ENCODE data around the gene HEATR5B. TPM values are rescaled to one million over a fixed set of nuclear protein-coding genes. Genes with fewer than 3 reads are reported as not detected.
"Not testable (repeated sequence)": the region's sequence is repeated elsewhere in the genome, so short reads cannot be mapped to it uniquely, and the experiment has no call there.

Gene HEATR5B
- total RNA-seq, 1 experiment from 2014 or later: 8.2 TPM

DNA sequence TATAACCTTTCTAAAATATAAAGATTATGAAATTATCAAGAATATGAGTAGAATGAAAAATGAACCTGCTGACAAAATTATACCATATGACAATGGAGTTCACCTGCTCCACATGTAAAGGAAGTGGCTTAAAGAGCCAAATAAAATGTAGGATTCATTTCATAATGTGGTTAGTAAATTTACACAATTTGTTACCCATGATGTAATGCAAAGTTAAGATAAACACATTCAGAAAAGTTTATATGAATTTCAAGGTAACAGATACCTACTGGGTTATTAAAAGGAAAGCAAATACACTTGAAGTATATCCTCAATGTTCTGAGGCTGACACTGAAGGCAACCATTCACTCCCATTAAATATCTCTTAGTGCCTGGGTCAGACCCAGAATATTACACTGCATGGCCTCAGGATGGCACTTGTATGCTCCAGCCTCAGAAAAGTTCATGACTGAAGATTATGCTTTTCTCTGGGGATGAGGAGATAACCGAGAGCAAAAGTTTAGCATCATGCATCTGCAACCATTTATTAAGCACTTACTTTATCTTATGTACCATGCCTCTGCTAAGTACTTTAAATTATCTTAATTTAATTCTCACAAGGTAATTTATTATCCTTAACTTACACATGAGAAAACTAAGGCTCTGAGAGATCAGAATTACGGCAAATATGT lies 124.0 kb downstream of the HEATR5B start:
- DNase-seq (ENCODE audit: low spot score): no peak
- in situ Hi-C loops (cut with HindIII; ENCODE audit: low sequenced_read_pairs): no loop called here

DNA sequence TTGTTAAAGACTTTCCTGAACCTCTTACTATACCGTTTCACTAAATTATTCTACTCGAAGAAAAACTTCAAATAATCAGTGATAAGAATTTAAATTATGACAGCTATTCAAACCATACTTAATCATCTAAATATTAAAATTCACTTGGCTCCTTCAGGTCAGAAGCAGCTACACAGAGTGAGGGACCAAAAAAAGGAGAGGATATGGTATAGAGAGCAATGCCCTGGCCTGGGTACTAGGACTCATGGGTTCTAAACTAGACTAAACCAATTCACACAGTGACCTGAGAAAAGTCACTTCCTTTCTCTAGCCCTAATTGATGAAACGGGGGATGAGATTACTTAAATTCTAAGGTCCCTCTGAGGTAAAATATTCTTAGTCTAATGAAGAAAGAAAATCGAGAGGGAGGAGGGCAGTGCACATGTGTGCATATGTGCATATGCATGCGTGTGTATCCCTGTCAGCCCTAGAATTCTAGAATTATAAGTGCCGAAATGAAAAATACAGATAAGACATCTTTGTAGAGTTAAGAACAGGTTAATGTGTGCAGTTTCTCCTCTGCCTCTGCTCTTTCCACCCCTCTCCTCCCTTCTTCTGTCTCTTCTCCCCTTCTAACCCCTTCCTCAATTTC lies 129.1 kb downstream of the HEATR5B start:
- in situ Hi-C loops (cut with HindIII; ENCODE audit: low sequenced_read_pairs): no loop called here
- no peak for DNase-seq (ENCODE audit: low spot score)

DNA sequence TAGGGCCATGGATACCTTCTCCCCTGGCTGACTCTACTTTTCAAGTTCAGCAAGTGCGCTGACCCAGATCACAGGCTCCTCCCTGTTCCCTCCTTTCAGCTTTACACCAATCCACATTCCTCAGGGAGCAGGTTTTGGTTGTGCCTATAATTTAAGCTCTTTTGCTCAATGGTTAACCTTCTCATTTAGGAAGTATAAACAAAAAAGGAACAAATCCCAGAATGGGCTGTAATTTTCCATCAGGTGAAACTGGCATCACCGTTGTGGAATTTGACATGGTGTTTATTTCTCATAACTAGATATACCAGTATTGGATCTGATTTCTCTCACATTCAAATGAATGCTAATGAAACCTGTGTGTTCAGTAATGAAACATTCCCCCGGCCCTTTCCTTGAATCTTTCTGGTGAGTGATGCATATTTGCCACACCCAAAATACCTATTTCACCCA lies 131.4 kb downstream of the HEATR5B start:
- in situ Hi-C loops (cut with HindIII; ENCODE audit: low sequenced_read_pairs): no loop called here
- DNase-seq (ENCODE audit: low spot score): no peak

DNA sequence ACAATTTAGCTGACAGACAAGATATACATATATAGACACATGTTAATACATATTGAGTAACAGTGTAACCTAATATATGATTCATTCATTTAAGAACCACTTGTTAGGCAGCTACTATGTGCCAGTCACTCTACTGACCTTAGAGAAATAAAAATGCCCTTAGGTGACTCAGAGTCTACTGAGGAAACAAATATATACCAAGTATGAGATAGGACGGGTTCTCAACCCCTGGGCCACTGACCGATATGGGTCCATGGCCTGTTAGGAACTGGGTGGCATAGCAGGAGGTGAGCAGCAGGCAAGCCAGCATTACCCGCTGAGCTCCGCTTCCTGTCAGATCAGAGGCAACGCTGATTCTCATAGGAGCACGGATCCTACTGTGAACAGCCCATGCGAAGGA lies 132.6 kb downstream of the HEATR5B start:
- no peak for DNase-seq (ENCODE audit: low spot score)
- in situ Hi-C loops (cut with HindIII; ENCODE audit: low sequenced_read_pairs): no loop called here

DNA sequence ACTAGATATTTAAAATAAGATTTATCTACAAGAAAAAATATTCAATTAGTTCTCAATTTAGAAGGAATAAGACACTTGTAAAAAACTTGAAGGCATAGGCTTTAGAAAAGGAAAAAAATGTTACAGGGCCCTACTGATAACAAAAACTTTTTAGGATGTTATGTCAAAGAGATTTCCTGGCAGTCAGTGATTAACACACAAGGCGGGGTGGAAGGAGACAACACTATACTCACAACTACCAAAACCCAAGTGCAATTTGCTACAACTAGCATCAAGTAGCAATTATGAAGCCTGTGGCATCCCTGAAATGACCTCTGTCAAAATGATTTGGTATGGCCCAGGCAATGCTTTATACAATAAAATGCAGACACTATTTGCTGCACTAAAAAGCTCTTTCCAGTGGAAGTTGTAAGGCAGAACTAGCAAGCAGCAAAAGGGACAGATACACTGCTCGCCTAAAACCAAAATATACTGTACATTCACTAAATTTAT lies 133.1 kb downstream of the HEATR5B start:
- DNase-seq (ENCODE audit: low spot score): no peak
- in situ Hi-C loops (cut with HindIII; ENCODE audit: low sequenced_read_pairs): no loop called here

DNA sequence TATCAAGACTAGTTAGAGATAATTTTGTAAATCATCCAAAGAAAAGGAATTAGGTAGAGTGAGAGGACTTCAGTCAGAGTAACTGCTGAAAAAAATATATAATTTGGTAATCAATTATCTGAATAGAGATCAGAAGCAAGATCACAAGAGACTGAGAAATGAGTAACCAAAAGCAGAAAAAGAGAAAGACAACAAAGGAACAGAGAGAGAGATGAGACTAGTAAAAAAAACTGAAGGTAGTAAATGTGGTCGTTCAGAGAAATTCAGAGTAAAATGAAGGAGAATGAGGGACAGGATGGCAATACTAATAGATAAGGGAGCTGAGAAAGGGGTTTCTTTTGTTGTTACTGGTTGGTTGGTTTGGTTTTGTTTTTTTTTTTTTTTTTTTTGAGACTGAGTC lies 134.3 kb downstream of the HEATR5B start:
- DNase-seq (ENCODE audit: low spot score): no peak

DNA sequence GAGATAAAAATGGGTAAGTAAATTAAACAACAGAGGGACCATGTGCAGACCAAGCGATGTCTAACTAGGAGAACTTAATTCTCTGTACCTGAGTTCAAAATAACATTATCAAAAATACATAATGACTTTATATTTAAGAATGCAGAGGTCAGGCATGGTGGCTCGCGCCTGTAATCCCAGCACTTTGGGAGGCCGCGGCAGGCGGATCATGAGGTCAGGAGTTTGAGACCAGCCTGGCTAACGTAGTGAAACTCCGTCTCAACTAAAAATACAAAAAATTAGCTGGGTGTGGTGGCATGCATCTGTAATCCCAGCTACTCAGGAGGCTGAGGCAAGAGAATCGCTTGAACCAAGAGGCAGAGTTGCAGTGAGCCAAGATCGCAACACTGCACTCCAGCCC lies 138.9 kb downstream of the HEATR5B start:
- DNase-seq (ENCODE audit: low spot score); in situ Hi-C loops (cut with HindIII; ENCODE audit: low sequenced_read_pairs): not testable (repeated sequence)

More for the DNA sequence above, 134.3 kb downstream of the HEATR5B start:
- in situ Hi-C loops (cut with HindIII; ENCODE audit: low sequenced_read_pairs): no loop called here

DNA sequence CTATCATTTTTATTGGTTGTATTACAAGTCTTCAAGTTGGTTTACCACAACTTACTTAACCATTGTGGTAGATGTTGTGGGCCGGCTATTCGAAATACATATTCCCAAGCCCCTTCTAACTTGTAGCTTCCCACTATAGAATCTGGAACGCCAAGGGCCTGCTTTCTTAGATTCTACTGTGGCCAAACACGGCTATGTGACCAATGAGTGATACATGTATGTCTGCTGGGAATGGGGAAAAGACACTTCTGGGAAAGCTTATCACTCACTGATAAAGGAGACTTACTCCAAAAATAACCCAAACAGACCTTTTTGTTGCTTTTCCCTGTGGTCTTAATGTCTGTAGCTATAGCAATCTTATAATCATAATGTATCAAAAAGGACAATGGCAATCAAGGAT lies 142.3 kb downstream of the HEATR5B start:
- no peak for DNase-seq (ENCODE audit: low spot score)
- in situ Hi-C loops (cut with HindIII; ENCODE audit: low sequenced_read_pairs): no loop called here

DNA sequence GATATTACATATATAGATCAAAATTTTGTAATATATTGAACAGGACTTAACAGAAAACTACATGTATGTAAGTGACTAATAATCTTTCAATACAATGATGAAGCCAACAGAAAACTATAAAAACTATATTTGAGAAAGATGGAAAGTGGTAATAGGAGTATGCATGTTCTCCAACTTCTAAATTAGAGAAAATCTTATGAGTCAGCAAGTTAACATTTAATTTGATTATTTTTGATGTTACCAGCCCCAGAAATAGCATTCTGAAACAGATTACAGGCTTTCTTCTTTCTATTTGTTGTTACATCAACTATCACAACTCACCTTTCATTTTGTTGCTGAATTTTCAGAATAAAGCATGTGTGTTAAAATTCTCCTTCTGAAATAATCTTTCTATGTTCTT lies 147.6 kb downstream of the HEATR5B start:
- in situ Hi-C loops (cut with HindIII; ENCODE audit: low sequenced_read_pairs); DNase-seq (ENCODE audit: low spot score): not testable (repeated sequence)

DNA sequence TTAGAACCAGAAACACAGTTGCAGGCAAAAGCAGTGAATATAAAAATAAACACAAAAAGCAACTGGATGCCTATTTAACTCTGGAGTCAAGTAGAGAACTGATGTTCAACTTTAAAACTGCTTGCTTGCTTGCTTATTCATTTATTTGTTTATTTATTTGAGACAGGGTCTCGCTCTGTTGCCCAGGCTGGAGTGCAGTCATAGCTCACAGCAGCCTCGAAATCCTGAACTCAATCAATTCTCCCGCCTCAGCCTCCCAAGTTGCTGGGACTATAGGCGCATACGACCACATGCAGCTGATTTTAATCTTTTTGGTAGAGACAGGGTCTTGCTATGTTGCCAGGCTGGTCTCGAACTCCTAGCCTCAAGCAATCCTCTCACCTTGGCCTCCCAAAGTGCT lies 152.5 kb downstream of the HEATR5B start:
- DNase-seq (ENCODE audit: low spot score); in situ Hi-C loops (cut with HindIII; ENCODE audit: low sequenced_read_pairs): not testable (repeated sequence)

Other genes starting within 250 kb of the HEATR5B start
- gene STRN, start 117.8 kb downstream of the HEATR5B start, total RNA-seq (2014; rRNA removed; shearing (Covaris generic)): 3.8 and 6.6 TPM in 2 replicates
- 3.1 and 3.8 TPM in 2 replicates for gene GPATCH11, start 146 bp upstream of the HEATR5B start, total RNA-seq (2014; rRNA removed; shearing (Covaris generic))
- gene EIF2AK2, start 72.6 kb upstream of the HEATR5B start, total RNA-seq (2014; rRNA removed; shearing (Covaris generic)): 6.8 and 19.8 TPM in 2 replicates
- gene SULT6B1, start 104.3 kb upstream of the HEATR5B start, total RNA-seq (2014; rRNA removed; shearing (Covaris generic)): not detected in 2 replicates
- gene CEBPZOS, start 112.1 kb upstream of the HEATR5B start, total RNA-seq (2014; rRNA removed; shearing (Covaris generic)): 15.9 and 18.5 TPM in 2 replicates
- 41.3 and 63.4 TPM in 2 replicates for gene CEBPZ, start 147.2 kb upstream of the HEATR5B start, total RNA-seq (2014; rRNA removed; shearing (Covaris generic))
- 29.3 and 29.4 TPM in 2 replicates for gene NDUFAF7, start 147.3 kb upstream of the HEATR5B start, total RNA-seq (2014; rRNA removed; shearing (Covaris generic))
- gene PRKD3, start 240.5 kb upstream of the HEATR5B start, total RNA-seq (2014; rRNA removed; shearing (Covaris generic)): 4.1 and 6.7 TPM in 2 replicates

All from G401 (cell line).